Measurements from ENCODE around the gene RBM20.
A peak's percentile ranks its signal among the peaks of the same experiment; 100 is the strongest.
"Not testable (repeated sequence)": the region's sequence is repeated elsewhere in the genome, so short reads cannot be mapped to it uniquely, and the experiment has no call there.

Gene RBM20

DNA sequence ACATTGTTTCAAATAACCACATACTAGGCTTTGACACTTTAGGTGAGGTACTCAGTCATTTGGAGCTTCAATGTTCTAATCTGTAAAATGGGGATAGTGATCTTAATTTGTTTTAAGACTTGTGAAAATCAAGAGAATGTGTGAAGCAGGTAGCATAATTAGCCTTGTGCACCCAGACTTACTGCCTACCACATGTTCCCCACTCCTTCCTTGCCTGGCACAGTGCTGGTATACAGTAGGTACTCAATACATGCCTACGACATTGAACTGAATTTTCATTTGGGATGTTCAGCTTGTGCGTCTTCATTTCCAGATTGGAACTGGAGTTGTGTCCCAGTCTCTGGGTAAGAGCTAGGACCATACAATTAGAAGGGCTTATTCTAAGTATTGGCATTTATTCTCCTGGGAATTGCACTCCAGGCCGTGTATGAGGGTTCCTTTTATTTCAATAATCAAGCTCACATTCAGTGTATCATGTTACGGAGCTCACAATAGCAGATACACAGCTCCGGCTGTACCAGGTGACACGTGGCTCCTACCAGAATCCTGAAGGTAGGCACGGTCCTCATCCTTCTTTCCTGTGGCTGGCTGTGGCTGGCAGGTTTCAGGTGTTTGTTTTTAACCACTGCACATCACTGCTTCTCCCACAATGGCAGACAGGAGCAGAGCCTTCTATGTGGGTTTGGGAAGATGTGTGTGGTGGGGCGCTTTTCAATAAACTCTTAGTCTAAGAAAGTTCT is 118.1 kb downstream of the RBM20 start:
- DNase-seq: no peak

DNA sequence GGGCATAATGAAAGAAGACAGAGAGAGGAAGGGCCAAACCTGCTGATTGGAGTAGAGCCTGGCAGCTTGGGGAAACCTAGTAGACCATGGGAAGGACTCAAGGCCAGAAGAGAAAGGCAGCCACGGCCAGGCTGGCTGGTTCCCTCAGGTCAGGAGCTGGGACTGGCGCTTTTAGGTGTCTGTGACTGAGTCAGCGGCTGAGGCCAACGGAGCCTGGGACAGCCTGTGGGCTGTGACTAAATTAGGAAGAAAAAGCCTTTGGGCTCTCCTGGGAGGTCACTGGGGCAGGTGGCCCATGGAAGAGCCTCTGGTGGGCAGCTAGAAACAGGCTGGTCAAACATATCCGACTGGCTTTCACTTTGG is 118.7 kb downstream of the RBM20 start:
- peak in 1 of 58 donors; percentile 26 for DNase-seq

DNA sequence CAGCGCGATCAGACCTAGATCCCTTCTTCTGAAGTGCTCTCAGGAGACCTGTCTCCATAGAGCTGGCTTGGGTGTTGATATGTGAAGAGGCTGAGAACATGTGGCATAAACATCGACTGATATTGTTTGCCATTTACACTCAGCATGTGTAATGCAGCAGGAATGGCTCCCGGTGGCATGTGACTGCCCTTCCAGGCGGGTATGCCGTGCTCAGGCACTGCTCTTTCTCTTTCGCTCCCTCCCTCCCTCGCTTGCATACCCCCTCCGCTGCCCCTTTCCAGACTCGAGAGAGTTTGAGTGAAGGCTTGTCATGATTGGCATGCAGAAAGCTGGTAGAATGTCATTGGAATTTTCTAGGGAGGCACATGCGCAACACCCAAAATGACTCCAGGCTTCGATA is 120.2 kb downstream of the RBM20 start:
- DNase-seq: no peak

DNA sequence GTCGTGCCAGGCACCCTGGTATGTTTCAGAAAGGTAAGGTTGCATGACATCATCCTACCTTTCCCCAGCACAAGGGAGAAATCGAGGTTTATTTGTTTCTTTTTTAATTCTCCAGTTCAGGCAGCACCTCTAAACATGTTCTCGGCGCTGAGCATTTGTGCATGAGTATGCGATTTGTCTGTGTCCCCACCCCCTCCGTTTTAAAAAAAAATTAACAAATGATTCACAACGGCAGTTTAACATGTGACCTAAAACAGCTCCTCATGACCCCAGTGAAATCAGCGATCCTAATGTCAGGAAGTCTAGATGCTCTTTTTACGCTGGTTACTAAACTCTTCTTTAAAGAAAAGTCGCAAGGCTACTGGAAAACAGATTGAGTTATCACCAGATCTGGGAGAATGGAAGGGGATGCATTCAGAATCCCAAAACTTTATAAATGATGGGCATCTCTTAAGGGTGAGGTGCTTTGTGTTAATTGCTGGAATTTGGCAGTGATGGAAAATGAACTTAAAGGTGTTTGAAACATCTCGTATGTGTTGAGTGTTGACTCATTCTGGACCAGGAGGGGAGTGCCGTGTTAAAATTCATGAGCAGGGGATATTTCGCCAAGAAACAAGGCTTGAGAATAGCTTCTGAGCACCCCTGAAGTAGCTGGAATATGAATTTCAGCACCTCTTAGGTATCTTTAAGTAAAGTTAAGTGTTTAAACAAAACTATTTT is 120.8 kb downstream of the RBM20 start:
- DNase-seq: no peak

DNA sequence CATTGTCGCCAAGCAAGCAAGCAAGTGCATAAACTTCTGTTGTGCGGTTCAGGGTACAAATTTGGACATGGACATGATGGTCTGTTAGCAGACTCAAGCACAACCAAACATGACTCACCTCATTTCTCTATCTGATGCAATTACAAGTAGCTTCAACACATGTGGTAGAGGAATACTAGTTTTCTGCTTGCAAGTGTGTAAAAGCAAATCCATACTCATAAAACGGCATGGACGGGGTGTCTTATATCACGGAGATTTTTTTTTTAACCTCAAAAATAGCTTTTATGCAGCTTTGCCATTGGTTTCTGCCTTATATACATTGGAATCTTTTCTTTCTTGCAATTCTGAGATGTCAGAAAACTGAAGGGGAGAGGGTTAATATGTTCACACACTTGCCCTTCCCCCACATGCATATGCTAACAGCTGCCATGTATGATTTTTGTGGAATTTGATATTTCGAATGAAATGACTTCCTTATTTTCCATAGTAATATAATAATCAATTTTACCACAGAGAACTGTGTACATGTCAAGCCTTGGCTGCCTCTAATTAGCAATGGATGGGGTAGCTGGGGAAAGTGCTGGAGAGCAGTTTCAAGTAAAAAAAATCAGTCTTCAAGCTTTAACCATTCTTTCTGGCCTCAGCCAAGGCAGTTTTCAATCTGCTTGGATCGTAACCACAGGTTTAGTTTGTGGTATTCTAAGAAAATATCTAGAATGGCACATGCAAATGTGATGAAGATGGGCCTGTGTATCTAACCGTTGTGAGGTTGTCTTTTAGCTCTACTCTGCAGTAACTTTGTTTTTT is 121.6 kb downstream of the RBM20 start:
- no peak for DNase-seq

DNA sequence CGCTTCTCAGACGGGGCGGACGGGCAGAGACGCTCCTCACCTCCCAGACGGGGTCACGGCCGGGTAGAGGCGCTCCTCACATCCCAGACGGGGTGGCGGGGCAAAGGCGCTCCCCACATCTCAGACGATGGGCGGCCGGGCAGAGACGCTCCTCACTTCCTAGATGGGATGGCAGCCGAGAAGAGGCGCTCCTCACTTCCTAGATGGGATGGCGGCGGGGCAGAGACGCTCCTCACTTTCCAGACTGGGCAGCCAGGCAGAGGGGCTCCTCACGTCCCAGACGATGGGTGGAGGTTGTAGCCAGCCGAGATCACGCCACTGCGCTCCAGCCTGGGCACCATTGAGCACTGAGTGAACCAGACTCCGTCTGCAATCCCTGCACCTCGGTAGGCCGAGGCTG is 123.5 kb downstream of the RBM20 start:
- not testable (repeated sequence) for DNase-seq

DNA sequence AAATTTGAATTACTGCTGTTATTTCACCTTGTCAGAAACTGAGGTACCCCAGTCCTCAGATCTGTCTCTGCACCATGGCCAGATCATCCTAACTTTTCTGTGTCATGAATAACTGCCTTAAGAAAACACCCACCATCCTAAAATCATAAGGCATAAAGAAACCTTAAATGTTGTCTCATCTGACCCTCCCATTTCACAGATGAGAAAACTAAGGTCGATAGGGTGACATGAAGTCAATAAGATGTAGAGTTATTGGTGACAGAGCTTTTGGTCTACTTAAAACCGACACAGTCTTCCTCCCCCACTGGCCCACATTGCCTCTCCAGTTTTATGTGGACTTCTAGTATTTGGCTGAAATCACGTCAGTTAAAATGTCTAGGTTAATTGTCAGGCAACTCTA is 126.1 kb downstream of the RBM20 start:
- no peak for DNase-seq

DNA sequence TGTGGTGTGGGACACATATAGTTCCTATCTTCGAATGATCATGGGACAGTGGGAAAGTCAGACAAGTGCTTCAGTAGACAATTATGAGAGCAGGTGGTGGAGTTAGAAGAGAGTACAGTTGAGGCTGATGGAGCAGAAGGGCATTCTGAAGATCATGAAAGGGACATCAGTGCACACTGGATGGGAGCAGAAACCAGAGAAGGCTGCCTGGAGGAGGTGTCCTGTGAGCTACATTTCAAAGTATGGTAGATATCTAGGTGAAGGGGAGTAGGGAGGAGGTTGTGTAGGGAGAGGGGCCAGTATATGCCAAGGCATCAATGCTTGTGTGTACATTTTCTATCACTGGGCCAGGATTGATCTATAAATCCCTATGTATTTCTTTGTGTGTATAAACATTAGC is 127.3 kb downstream of the RBM20 start:
- no peak for DNase-seq

DNA sequence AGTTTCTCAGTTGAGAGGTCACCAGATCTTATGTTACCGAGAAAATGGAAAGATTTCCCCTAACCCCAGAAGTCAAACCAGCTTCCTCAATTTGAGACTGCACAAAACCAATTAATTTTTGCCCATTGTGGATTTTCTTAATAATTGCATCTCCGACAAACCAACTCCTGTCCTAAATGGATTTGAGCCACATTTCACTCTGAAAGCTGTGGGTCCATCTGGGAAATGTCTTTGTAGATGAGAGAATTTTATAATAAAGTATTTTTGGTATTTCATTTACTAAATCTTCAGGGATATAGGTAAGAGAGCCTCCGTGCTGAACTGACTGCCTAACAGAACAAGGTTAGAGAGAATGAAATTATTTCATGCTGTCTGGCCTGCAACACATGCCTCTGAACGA is 127.9 kb downstream of the RBM20 start:
- no peak for DNase-seq

DNA sequence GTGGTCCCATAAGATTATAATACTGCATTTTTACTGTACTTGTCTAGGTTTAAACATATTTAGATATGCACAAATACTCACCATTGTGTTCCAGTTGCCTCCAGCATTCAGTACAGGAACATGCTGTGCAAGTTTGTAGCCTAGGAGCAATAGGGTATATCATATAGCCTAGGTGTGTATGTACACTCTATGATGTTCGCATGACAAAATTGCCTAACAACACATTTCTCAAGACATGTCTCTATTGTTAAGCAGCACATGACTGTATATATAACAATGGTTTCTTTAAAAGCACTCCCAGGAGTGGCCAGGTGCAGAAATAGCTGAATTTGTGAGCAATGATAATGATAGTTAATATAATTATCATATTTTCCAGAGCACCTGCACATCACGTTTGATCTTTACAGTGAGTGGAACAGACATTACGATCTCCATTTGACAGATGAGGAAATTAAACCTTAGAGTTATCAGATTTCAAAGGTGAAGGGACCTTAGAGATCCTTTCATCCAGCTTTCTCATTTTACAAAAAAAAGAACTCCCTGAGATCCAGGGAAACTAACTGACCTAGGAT is 128.4 kb downstream of the RBM20 start:
- no peak for DNase-seq

DNA sequence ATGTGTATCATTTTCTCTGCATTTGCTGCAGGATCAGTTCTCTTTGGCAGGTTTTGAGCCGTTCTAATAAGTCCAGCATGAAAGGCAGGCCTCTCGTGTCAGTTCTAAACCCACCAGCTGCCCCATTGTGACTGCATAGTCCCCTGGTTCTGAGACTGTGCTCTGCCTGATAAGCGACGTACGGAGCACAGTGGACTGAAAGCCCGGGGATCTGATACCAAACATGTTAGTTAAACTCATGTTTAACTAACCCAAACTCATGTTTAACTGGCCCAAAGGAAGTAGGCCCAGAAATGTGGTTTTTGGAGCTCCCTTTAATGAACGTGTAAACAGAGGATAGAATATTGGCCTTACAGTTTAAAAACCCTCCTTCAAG is 129.5 kb downstream of the RBM20 start:
- no peak for DNase-seq

DNA sequence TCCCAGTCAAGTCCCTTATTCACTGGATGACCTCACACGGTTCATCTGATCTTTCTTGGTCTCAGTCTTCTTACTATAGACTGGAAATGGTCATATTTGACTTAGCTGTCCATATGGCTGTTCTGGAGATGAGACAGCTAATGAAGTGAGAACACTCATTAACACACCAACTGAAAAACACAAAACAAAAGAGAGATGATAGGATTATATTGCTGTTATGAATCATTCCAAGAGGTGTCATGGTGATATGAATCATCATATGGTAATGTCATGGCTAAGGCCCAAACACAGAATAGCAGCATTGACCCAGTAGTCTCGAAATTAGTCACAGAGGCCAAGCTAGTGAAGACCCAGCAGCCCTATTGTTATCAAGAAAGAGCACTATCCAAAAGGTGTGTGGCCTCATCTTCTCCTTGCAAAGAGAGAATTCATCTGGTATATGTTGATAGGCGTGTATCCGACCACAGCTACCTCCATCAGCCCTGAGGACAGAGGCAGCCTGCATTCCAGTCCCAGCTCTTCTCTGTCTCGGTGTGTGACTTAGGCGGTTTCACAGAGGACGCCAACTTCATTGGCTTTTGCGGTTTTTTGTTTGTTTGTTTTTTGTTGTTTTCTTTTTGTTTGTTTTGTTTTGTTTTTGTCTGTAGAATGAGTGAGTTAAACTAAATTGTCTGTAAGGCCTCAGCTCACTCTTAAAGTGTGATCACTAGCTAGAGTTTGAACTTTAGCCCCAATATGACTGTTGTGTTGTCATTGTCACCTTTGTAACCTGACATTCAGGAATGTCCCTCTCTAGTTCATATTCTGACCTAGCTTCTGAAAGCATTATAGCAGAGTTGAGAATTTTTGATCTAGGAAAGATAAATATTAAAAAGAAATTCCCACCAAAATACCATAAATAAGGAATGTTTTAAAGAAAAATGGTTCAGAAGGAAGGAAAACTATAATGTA is 130.2 kb downstream of the RBM20 start:
- DNase-seq: no peak

DNA sequence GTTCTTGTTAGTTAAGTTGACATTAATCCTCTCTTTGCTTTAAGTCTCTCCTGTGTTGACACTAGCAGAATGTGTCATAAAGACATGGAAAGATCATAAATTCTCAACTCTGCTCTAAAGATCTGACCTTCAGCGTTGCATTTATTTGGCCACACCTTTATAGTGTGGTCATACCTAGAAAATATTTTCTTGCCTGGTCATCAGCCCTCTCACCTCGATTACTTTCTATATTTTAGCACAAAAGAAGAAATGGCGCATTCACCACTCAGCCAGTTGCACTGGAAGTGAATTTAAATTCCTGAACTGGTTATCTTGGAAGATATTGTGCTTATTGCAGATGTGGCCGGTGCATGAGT is 130.9 kb downstream of the RBM20 start:
- no peak for DNase-seq

DNA sequence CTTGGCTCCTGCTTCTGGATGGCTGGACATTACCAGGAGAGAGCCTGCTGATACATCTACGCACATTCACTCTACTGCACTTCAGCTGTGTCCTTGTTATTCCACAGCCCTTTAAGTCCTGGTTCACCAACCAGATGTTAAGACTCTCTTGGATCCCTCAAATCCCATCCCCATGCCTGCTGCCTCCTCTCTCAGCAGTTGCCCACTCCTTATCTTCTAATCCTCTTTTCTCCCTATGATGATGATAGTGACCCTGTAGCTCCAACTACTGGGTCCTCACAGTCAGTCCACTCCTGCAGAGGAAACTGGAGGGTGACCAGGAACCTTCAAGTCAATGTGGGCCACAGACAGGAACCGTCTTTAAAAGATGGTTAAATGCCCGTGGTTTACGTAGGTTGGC is 131.3 kb downstream of the RBM20 start:
- DNase-seq: no peak

DNA sequence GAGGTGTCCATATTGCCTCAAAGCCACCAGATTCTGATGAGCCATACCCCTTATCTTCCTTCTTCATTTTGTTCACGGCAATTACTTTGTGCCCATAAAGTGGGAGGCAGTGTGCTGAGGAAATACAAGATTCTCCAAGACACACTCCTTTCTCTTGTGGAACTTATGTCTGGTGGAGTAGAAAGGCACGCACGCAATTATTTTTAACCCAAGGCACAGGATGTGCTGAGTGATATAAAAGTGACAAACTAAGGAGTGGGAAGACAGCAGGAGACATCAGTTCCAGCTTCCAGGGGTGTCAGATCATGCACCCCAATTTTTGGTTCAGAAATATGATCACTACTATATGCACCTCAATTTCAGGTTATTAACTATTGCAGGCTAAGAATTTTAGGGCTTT is 132.9 kb downstream of the RBM20 start:
- peak in 2 of 58 donors; percentile 41 to 60 for DNase-seq

DNA sequence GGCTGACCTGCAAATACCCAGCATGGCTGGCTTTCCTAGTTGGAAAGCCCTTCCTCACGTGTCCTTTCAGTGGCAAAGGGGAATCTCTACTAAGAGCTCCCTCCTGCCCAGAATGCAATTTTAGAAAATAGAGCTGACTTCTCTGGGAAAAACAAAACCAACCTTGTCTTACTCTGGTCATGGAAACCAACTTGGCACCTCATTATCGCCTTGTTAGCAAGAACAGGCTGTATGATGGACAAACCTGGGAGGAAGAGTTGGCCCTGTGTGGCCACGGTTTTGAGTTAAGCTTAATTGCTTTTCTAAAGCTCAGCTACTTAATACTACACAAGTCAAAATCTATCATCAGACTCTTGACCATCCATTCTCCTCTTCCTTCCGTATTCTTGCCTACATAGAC is 133.5 kb downstream of the RBM20 start:
- DNase-seq: no peak

DNA sequence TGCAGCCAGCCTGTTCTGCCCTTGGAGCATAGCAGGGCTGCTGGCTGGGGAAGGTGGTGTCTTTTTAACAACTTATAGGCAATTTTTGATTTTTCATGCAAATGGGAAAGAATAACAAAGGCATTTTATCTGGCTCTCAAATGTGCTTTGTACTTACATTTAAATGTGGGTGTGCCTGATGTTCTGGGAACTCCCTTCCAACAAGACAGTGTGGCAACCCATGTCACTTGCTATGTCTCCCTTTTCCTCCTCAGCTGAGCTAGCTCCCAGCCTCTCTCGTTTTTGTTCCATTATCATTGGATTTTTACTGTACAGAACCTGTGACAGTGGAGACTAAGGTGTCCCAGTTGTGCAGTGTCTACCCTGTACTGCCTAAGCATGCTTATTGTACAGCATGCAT is 134.1 kb downstream of the RBM20 start:
- peak in 1 of 58 donors; percentile 16 for DNase-seq

DNA sequence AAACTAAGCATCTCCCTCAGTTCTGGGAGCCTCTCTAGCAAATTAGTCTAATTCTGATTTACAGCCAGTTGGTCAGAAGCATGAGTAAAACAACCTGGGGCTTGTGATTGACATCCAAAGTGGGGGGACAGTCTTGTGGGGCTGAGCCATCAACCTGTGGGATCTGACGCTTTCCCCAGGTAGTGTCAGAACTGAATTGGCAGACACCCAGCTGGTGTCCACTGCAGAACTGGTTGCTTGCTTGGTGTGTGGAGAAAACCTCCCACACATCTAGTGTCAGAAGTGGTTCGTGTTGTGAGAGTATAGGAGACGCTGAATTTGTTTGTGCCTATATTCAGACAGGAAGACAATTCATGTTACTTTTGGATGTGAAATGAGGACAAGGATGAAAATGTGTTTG is 135.4 kb downstream of the RBM20 start:
- peak in 2 of 58 donors; percentile 5 to 9 for DNase-seq

DNA sequence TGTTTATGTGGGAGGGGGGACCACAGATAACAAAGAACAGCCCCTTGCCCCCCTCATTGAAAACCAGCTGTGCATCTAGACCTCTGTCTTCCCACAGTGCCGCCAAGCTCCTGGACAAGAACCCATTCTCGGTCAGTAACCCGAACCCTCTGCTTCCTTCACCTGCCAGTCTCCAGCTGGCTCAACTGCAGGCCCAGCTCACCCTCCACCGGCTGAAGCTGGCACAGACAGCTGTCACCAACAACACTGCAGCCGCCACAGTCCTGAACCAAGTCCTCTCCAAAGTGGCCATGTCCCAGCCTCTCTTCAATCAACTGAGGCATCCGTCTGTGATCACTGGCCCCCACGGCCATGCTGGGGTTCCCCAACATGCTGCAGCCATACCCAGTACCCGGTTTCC is 136.6 kb downstream of the RBM20 start:
- no peak for DNase-seq

DNA sequence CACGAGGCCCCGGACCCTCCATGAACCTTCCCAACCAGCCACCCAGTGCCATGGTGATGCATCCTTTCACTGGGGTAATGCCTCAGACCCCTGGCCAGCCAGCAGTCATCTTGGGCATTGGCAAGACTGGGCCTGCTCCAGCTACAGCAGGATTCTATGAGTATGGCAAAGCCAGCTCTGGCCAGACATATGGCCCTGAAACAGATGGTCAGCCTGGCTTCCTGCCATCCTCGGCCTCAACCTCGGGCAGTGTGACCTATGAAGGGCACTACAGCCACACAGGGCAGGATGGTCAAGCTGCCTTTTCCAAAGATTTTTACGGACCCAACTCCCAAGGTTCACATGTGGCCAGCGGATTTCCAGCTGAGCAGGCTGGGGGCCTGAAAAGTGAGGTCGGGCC is 137.0 kb downstream of the RBM20 start:
- no peak for DNase-seq

DNA sequence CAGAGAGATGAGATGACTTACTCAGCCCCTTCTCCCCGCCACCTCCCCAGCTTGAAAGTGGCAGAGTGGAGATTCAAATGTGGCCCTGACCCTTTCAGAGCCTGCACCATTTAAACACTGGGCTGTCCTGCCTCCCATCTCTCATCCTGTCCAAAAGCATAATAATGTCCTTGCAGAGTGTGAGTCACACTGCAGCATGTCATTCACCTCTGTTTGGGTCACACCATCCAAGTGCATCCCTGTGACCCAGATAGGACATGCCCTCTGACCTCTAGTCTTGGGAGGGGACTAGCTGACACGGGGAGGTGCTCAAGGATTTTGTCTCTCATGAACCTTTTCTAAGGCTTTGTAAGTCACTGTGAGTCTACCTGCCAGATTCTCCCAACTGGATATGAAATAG is 138.5 kb downstream of the RBM20 start:
- no peak for DNase-seq

All from anterior cingulate cortex (tissue), 58 donors.